GM10847 (cell line): ENCODE measurements around the gene RAB24.

Source experiments
- POLR2A ChIP-seq: IDR thresholded peaks from 2 replicates; pipeline ENCODE4 v1.6.1; 2011; ENCODE audit not compliant: insufficient read length; ENCODE audit errors: extremely low read depth

Gene RAB24

GRCh38 chr5:177306674-177307543 is 3.4 kb upstream of the RAB24 start:
- no peak for TF ChIP-seq POLR2A

DNA sequence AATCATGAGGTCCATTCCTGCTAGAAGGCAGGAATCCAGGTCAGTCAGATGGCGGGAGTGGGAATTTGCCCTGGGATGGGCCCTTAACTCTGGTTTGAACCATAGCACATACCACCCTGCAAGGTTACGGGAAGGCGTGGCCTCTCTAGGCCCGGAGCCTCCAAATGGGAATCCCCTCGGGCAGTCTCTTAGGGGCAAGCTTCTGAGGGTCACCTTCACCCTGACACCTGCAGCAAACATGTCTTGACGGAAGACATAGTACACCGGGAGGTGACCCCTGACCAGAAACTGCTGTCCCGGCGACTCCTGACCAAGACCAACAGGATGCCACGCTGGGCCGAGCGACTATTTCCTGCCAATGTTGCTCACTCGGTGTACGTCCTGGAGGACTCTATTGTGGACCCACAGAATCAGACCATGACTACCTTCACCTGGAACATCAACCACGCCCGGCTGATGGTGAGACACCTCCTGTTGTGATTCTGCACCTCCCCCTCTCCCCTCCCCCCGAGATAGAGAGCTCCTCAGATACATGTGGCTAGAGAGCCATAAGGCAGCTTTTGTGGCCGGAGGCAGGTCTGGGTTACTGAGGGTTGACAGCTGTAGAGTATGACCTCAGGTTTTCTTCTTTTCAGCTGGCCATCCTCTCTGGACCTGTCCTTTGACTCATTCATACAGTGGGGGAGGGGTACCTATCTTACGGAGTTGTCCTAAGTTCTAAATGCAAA is 1.0 kb upstream of the RAB24 start:
- TF ChIP-seq POLR2A = no peak

DNA sequence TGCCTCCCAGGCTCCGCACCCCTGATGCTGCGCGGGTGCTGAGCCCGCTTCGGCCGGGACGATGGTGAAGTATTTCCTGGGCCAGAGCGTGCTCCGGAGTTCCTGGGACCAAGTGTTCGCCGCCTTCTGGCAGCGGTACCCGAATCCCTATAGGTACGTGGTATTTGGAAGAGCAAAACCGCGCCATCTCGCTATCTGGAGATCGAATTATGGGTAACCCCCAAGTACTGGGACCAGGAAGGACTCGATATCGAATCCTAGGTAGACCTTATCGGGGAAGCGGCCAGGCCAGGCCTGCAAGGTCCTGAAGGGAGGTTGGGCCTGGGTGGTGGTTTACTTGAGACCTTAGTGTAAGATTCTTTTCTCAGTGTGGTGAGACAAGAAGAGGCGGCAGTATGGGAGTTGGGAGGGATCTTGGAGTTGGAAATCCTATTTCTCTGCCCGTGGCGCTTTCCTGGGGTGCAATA is 439 bp upstream of the RAB24 start:
- TF ChIP-seq POLR2A = no peak

GRCh38 chr5:177302354-177303110 is 987 bp downstream of the RAB24 start:
- no peak for TF ChIP-seq POLR2A

DNA sequence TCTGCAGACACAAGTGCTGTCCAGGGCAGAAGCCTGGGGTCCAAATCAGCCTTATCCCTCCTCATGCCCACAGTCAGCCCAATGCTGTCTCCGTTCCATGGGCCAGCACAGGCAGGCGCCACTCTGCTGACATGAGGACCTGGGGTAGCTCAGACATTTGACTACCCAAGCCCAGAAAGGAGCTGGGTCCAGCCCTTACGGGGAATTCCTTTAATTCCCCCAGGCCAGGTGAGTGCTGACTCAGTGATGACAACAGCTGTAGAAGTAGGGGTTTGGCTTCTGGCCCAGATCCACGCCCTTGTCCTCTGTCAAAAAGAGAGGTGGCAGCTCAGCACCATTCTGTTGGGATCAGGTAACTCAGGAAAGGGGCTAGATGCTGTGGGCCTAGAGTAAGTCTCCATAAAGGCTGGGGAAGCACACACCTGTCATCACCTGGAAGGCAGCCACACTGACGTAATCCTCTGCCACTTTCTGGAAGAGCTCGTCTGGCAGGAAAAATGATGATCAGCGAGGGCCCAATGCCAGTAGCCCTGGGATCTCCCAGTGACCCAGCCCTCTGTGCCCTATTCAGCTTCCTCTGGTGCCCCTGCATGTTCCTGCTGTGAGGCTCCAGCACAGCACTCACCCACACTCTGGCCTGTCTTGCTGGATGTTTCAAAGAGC is 1.9 kb downstream of the RAB24 start:
- TF ChIP-seq POLR2A = no peak

DNA sequence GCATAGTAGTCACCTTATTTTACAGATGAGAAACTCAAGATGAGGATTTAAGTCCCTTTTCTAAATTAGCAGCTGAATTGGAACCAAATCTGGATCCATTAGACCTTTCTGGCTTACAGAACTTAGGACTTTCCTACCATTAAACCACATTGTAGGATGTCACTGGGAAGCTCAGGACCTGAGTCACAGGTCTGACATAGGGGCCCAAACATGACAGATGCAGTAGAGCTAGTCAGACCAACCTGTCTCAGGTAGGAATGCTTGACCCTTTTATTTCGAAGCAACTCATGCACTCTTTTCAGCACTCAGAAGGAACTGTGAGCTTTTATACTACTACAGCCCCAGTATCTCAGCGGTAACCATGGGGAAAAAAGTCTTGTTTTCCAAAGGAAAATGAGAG is 2.6 kb downstream of the RAB24 start:
- no peak for TF ChIP-seq POLR2A

GRCh38 chr5:177300236-177300880 is 3.2 kb downstream of the RAB24 start:
- TF ChIP-seq POLR2A = no peak

GRCh38 chr5:177299697-177300096 is 3.8 kb downstream of the RAB24 start:
- no peak for TF ChIP-seq POLR2A

GRCh38 chr5:177297922-177298321 is 5.6 kb downstream of the RAB24 start:
- TF ChIP-seq POLR2A = no peak

- TF ChIP-seq POLR2A = no peak
Observed at GRCh38 chr5:177296581-177296980, 6.9 kb downstream of the RAB24 start.

- no peak for TF ChIP-seq POLR2A
Observed at GRCh38 chr5:177295924-177296323, 7.6 kb downstream of the RAB24 start.

GRCh38 chr5:177294632-177295031 is 8.9 kb downstream of the RAB24 start:
- TF ChIP-seq POLR2A = no peak

GRCh38 chr5:177293819-177294581 is 9.5 kb downstream of the RAB24 start:
- no peak for TF ChIP-seq POLR2A

GRCh38 chr5:177291735-177292134 is 11.8 kb downstream of the RAB24 start:
- TF ChIP-seq POLR2A = no peak
